Measurements from ENCODE around the gene DDX6.
A peak's percentile ranks its signal among the peaks of the same experiment; 100 is the strongest.
"Not testable (repeated sequence)": the region's sequence is repeated elsewhere in the genome, so short reads cannot be mapped to it uniquely, and the experiment has no call there.

The DDX6 gene

GRCh38 chr11:118791111-118791960 is at the start of gene DDX6:
DDX6 (minus strand) TSS chr11:118791164; CDS start chr11:118786251, 4,913 bp downstream.
- Mint-ChIP-seq H3K36me3 (peaks cover 8% of the 10 kb centered on the region), H3K27me3 (no peaks in the 10 kb centered on the region), H3K9me3 (no peaks in the 10 kb centered on the region), H3K27ac (peak within 1 kb of the TSS; percentile 97), H3K4me3 (peak within 1 kb of the TSS; percentile 100), H3K4me1 (peaks cover 23% of the 10 kb centered on the region)

- H3K4me1 Mint-ChIP-seq, result peaks cover 35% of the 10 kb centered on the region
- no peaks in the 10 kb centered on the region for H3K9me3 Mint-ChIP-seq
- H3K27me3 Mint-ChIP-seq, result no peaks in the 10 kb centered on the region
- H3K27ac Mint-ChIP-seq, result no peak overlapping the region
- H3K4me3 Mint-ChIP-seq, result no peak overlapping the region
- peaks cover 2% of the 10 kb centered on the region for H3K36me3 Mint-ChIP-seq
Measured at GRCh38 chr11:118838905-118839553, 48.1 kb upstream of the DDX6 start.

GRCh38 chr11:118837868-118838267 is 46.9 kb upstream of the DDX6 start:
- Mint-ChIP-seq H3K27me3 (no peaks in the 10 kb centered on the region), H3K27ac (no peak overlapping the region), H3K9me3 (no peaks in the 10 kb centered on the region), H3K36me3 (peaks cover 2% of the 10 kb centered on the region), H3K4me3 (no peak overlapping the region), H3K4me1 (peaks cover 39% of the 10 kb centered on the region)

- Mint-ChIP-seq H3K4me3 (peak overlapping the region; percentile 60), H3K27me3 (no peaks in the 10 kb centered on the region), H3K9me3 (no peaks in the 10 kb centered on the region), H3K4me1 (peaks cover 25% of the 10 kb centered on the region), H3K36me3 (peaks cover 2% of the 10 kb centered on the region), H3K27ac (peak overlapping the region; percentile 15)
Measured at GRCh38 chr11:118834427-118835028, 43.6 kb upstream of the DDX6 start.

- Mint-ChIP-seq H3K9me3 (no peaks in the 10 kb centered on the region), H3K4me3 (no peak overlapping the region), H3K27ac (no peak overlapping the region), H3K36me3 (no peaks in the 10 kb centered on the region), H3K4me1 (peaks cover 4% of the 10 kb centered on the region), H3K27me3 (no peaks in the 10 kb centered on the region)
Measured at GRCh38 chr11:118827118-118827517, 36.2 kb upstream of the DDX6 start.

GRCh38 chr11:118822936-118823510 is 32.1 kb upstream of the DDX6 start:
- H3K27ac Mint-ChIP-seq, result peak overlapping the region; percentile 13
- not testable (repeated sequence) for H3K4me1 Mint-ChIP-seq, H3K27me3 Mint-ChIP-seq, H3K9me3 Mint-ChIP-seq, H3K36me3 Mint-ChIP-seq, H3K4me3 Mint-ChIP-seq

- Mint-ChIP-seq H3K27me3 (no peaks in the 10 kb centered on the region), H3K4me1 (peaks cover 3% of the 10 kb centered on the region), H3K4me3 (no peak overlapping the region), H3K9me3 (no peaks in the 10 kb centered on the region), H3K36me3 (no peaks in the 10 kb centered on the region), H3K27ac (no peak overlapping the region)
Measured at GRCh38 chr11:118820412-118821357, 29.7 kb upstream of the DDX6 start.

- H3K4me1 Mint-ChIP-seq, H3K9me3 Mint-ChIP-seq, H3K27ac Mint-ChIP-seq, H3K4me3 Mint-ChIP-seq, H3K27me3 Mint-ChIP-seq, H3K36me3 Mint-ChIP-seq: not testable (repeated sequence)
Measured at GRCh38 chr11:118820025-118820379, 29.0 kb upstream of the DDX6 start.

GRCh38 chr11:118819334-118820024 is 28.5 kb upstream of the DDX6 start:
- Mint-ChIP-seq H3K27me3 (no peaks in the 10 kb centered on the region), H3K4me3 (no peak overlapping the region), H3K27ac (no peak overlapping the region), H3K9me3 (no peaks in the 10 kb centered on the region), H3K36me3 (no peaks in the 10 kb centered on the region), H3K4me1 (peaks cover 3% of the 10 kb centered on the region)

- Mint-ChIP-seq H3K27me3 (no peaks in the 10 kb centered on the region), H3K27ac (no peak overlapping the region), H3K36me3 (no peaks in the 10 kb centered on the region), H3K9me3 (no peaks in the 10 kb centered on the region), H3K4me3 (no peak overlapping the region), H3K4me1 (peaks cover 8% of the 10 kb centered on the region)
Measured at GRCh38 chr11:118818130-118818529, 27.2 kb upstream of the DDX6 start.

- no peak overlapping the region for H3K4me3 Mint-ChIP-seq
- H3K36me3 Mint-ChIP-seq, result no peaks in the 10 kb centered on the region
- H3K27me3 Mint-ChIP-seq, result no peaks in the 10 kb centered on the region
- H3K4me1 Mint-ChIP-seq, result peaks cover 8% of the 10 kb centered on the region
- no peak overlapping the region for H3K27ac Mint-ChIP-seq
- H3K9me3 Mint-ChIP-seq, result no peaks in the 10 kb centered on the region
Measured at GRCh38 chr11:118813551-118813950, 22.6 kb upstream of the DDX6 start.

GRCh38 chr11:118812485-118812884 is 21.5 kb upstream of the DDX6 start:
- Mint-ChIP-seq H3K27ac (no peak overlapping the region), H3K4me1 (peaks cover 17% of the 10 kb centered on the region)

GRCh38 chr11:118807800-118808778 is 17.1 kb upstream of the DDX6 start:
- Mint-ChIP-seq H3K4me1 (peaks cover 25% of the 10 kb centered on the region), H3K27me3 (no peaks in the 10 kb centered on the region), H3K27ac (peak overlapping the region; percentile 36), H3K9me3 (no peaks in the 10 kb centered on the region), H3K36me3 (no peaks in the 10 kb centered on the region), H3K4me3 (no peak overlapping the region)

More at GRCh38 chr11:118812485-118812884, 21.5 kb upstream of the DDX6 start:
- H3K4me3 Mint-ChIP-seq, result no peak overlapping the region
- no peaks in the 10 kb centered on the region for H3K36me3 Mint-ChIP-seq
- no peaks in the 10 kb centered on the region for H3K9me3 Mint-ChIP-seq
- H3K27me3 Mint-ChIP-seq, result no peaks in the 10 kb centered on the region

- Mint-ChIP-seq H3K36me3 (no peaks in the 10 kb centered on the region), H3K27ac (no peak overlapping the region), H3K9me3 (no peaks in the 10 kb centered on the region), H3K4me3 (no peak overlapping the region), H3K4me1 (peaks cover 25% of the 10 kb centered on the region), H3K27me3 (no peaks in the 10 kb centered on the region)
Measured at GRCh38 chr11:118806400-118806799, 15.4 kb upstream of the DDX6 start.
